DMS 273 (cell line): ENCODE measurements around the gene LKAAEAR1.

Source experiments
- DNase-seq: peaks from one replicate; lab custom pipeline; 2025; ENCODE audit not compliant: unreplicated experiment; lab: John Stamatoyannopoulos, UW

Gene LKAAEAR1

GRCh38 chr20:64052987-64053840 lies 31.0 kb downstream of the LKAAEAR1 start:
- DNase-seq = no peak

- no peak for DNase-seq
Measured at GRCh38 chr20:64052326-64052722, 31.9 kb downstream of the LKAAEAR1 start.

GRCh38 chr20:64051561-64052325 lies 32.5 kb downstream of the LKAAEAR1 start:
- DNase-seq = peak; percentile 49

GRCh38 chr20:64051033-64051452 lies 33.2 kb downstream of the LKAAEAR1 start:
- no peak for DNase-seq

- no peak for DNase-seq
Measured at GRCh38 chr20:64050261-64051032, 33.8 kb downstream of the LKAAEAR1 start.

- peak; percentile 61 for DNase-seq
Measured at GRCh38 chr20:64049878-64050260, 34.3 kb downstream of the LKAAEAR1 start.

GRCh38 chr20:64049060-64049877 lies 34.9 kb downstream of the LKAAEAR1 start, which contains the start of gene SOX18:
TSS of gene SOX18 (minus strand) at chr20:64049639. CDS start at chr20:64049516, 123 bp downstream.
- peak; percentile 79 for DNase-seq

- no peak for DNase-seq
Measured at GRCh38 chr20:64048402-64049044, 35.7 kb downstream of the LKAAEAR1 start.

- no peak for DNase-seq
Measured at GRCh38 chr20:64047968-64048401, 36.2 kb downstream of the LKAAEAR1 start.

GRCh38 chr20:64047046-64047389 lies 37.2 kb downstream of the LKAAEAR1 start:
- no peak for DNase-seq

- no peak for DNase-seq
Measured at GRCh38 chr20:64045346-64046011, 38.7 kb downstream of the LKAAEAR1 start.

- DNase-seq = peak; percentile 84
Measured at GRCh38 chr20:64044484-64045247, 39.5 kb downstream of the LKAAEAR1 start.

- DNase-seq = no peak
Measured at GRCh38 chr20:64043768-64044167, 40.4 kb downstream of the LKAAEAR1 start.

- DNase-seq = no peak
Measured at GRCh38 chr20:64042054-64042781, 42.0 kb downstream of the LKAAEAR1 start.

- DNase-seq = no peak
Measured at GRCh38 chr20:64041781-64042053, 42.5 kb downstream of the LKAAEAR1 start.

GRCh38 chr20:64041040-64041780 lies 43.0 kb downstream of the LKAAEAR1 start:
- peak; percentile 95 for DNase-seq

- DNase-seq = peak; percentile 40
Measured at GRCh38 chr20:64040231-64041039, 43.8 kb downstream of the LKAAEAR1 start.
